Middle frontal gyrus (tissue), 1 donor: ENCODE data around the gene SEC24C.
"Not testable (repeated sequence)": the region's sequence is repeated elsewhere in the genome, so short reads cannot be mapped to it uniquely, and the experiment has no call there.

Experiments used
- DNase-seq: peaks from one replicate; pipeline ENCODE4 v3.0.0-alpha.2; 2015; ENCODE audit warnings: low spot score; ENCODE audit errors: extremely low spot score

Gene SEC24C

GRCh38 chr10:73789659-73790055 lies 45.5 kb downstream of the SEC24C start:
- DNase-seq, result no peak

GRCh38 chr10:73790886-73791625 lies 46.9 kb downstream of the SEC24C start:
- no peak for DNase-seq

- DNase-seq, result no peak
These were observed 47.8 kb downstream of the SEC24C start for GRCh38 chr10:73791871-73792400.

- no peak for DNase-seq
These were observed 49.3 kb downstream of the SEC24C start for GRCh38 chr10:73793456-73793855.

- not testable (repeated sequence) for DNase-seq
These were observed 51.3 kb downstream of the SEC24C start for GRCh38 chr10:73795491-73795890.

GRCh38 chr10:73796035-73796434 lies 51.9 kb downstream of the SEC24C start:
- not testable (repeated sequence) for DNase-seq

GRCh38 chr10:73796766-73797165 lies 52.6 kb downstream of the SEC24C start:
- DNase-seq, result no peak

GRCh38 chr10:73797324-73798025 lies 53.3 kb downstream of the SEC24C start:
- no peak for DNase-seq

GRCh38 chr10:73798087-73798486 lies 53.9 kb downstream of the SEC24C start:
- DNase-seq, result no peak

GRCh38 chr10:73798927-73799560 lies 54.9 kb downstream of the SEC24C start:
- no peak for DNase-seq

- no peak for DNase-seq
These were observed 55.9 kb downstream of the SEC24C start for GRCh38 chr10:73799899-73800559.

- no peak for DNase-seq
These were observed 56.5 kb downstream of the SEC24C start for GRCh38 chr10:73800560-73801252.

- no peak for DNase-seq
These were observed 57.0 kb downstream of the SEC24C start for GRCh38 chr10:73801253-73801590.

- no peak for DNase-seq
These were observed 58.3 kb downstream of the SEC24C start for GRCh38 chr10:73802276-73802991.

- no peak for DNase-seq
These were observed 59.6 kb downstream of the SEC24C start for GRCh38 chr10:73803680-73804286.

GRCh38 chr10:73806176-73806950 lies 62.2 kb downstream of the SEC24C start:
- no peak for DNase-seq

- DNase-seq, result no peak
These were observed 63.3 kb downstream of the SEC24C start for GRCh38 chr10:73807471-73807870.

GRCh38 chr10:73808021-73808815 lies 64.0 kb downstream of the SEC24C start:
- DNase-seq, result no peak
